22Rv1 (cell line): Measurements from ENCODE around the gene CNFN.
A peak's percentile ranks its signal among the peaks of the same experiment; 100 is the strongest.

Experiments
- H3K27ac ChIP-seq: fragments of 450-650 bp; 2 replicates; pipeline ENCODE4 v1.5.1; 2017
- ZFX ChIP-seq: fragments of 450-650 bp; IDR thresholded peaks from 2 replicates; pipeline ENCODE4 v1.6.1; 2017; ENCODE audit warnings: antibody characterized with exemption, borderline replicate concordance
- TF ChIP-seq, protein P1 (sequence below): fragments of 450-650 bp; IDR thresholded peaks from 2 replicates; pipeline ENCODE4 v1.5.1; 2017; ENCODE audit warnings: mild to moderate bottlenecking

Gene CNFN

DNA sequence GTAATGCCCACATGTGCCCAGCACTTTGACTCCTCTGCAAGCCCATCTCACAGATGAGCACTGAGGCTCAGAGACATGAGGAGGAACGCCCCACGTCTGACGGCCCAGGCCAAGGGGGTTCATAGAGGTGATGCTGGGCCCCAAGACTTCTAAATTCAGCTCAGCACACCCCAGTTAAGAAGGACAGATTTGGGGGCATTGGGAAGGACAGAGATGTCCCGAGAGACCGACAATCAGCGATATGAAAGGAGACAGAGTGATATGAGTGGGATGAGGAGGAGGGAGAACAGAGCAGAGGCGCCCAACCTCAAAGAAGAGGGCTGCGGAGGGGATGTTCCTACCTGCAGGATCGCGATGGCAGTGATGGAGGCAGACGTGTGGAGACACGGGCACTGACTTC is at the start of gene CNFN:
CNFN (minus strand) TSS at position 399 of the 400 bp plus-strand sequence. CDS start 1,260 bp downstream, outside the sequence.
- no peak within 1 kb of the TSS for H3K27ac ChIP-seq
- no peak for TF ChIP-seq ZFX
- TF ChIP-seq, protein P1, sequence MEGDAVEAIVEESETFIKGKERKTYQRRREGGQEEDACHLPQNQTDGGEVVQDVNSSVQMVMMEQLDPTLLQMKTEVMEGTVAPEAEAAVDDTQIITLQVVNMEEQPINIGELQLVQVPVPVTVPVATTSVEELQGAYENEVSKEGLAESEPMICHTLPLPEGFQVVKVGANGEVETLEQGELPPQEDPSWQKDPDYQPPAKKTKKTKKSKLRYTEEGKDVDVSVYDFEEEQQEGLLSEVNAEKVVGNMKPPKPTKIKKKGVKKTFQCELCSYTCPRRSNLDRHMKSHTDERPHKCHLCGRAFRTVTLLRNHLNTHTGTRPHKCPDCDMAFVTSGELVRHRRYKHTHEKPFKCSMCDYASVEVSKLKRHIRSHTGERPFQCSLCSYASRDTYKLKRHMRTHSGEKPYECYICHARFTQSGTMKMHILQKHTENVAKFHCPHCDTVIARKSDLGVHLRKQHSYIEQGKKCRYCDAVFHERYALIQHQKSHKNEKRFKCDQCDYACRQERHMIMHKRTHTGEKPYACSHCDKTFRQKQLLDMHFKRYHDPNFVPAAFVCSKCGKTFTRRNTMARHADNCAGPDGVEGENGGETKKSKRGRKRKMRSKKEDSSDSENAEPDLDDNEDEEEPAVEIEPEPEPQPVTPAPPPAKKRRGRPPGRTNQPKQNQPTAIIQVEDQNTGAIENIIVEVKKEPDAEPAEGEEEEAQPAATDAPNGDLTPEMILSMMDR, result no peak

DNA sequence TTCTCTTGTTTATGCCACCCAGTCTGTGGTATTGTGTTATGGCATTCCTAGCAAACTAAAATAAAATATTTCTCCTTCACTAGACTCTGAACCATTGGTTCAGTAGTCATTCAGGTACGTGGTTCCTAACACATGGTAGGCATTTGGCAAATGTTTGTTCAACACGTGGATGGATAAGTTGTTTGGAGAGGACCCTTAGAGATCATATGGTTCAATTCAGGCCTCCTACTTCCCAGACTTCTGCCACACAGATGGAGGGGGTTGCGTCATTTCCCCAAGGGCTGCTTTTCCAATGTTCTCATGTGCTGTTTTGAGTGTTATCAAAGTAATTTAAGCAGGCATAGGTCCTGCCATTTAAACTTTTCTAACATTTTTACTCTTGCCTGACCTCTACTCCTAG is 45.9 kb upstream of the CNFN start:
- no peak overlapping the region for H3K27ac ChIP-seq
- TF ChIP-seq, protein P1, result no peak
- no peak for TF ChIP-seq ZFX

GRCh38 chr19:42435316-42435715 is 45.2 kb upstream of the CNFN start:
- H3K27ac ChIP-seq, result no peak overlapping the region
- TF ChIP-seq, protein P1, result no peak
- TF ChIP-seq ZFX, result no peak

DNA sequence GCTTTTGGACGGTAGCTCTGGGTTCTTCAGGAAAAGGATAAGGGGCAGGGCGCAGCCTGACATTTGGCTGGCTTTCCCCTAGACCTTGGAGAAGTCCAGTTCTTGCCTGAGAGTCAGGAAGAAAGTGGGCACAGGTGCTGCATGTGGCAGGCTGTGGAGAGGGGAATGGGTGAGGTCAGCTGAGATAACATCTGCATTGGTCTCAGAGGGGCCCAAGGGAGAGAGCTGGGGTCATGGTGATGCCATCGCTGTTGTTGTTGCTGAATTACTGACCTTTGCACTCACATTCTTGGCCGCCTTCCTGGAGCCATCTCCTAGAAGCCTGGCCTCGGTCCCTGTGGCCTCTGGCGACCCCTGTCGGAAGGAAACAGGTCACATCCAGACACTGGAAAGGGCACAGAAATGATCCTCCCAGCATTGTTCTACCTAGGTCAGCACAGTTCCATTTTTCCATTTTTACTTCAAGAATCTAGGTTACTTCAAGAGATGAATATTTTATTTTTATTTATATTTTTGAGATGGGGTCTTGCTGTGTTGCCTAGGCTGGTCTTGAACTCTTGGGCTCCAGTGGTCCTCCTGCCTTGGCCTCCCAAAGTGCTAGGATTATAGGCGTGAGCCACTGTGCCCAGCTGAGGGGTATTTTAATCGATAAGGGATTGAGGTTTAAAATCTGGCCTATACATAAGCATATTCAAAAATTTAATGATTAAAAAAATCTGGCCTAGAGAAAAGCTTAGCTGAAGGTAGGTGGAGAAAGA is 43.6 kb upstream of the CNFN start:
- H3K27ac ChIP-seq, result peak overlapping the region; percentile 50
- TF ChIP-seq, protein P1, result peak; percentile 95
- no peak for TF ChIP-seq ZFX

GRCh38 chr19:42431486-42431885 is 41.4 kb upstream of the CNFN start:
- TF ChIP-seq, protein P1, result no peak
- TF ChIP-seq ZFX, result no peak

DNA sequence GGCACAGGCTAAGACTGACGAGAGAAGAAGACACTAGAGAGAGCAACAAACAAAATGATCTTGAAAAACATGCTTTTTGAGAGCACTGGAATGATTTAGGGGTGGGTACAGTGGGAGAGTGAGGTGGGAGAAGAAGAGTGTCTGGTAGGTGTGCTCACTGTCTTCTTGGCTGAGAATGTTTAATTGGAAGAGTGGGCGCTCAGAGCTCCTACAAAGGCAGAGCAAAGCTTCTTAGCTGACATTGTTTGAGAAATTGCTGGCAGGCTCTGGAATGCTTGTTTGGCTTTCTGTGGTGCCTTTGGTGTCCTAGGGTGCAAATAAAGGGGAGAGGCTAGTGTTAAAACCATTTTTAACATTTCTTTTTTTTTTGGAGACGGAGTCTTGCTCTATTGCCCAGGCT is 38.6 kb upstream of the CNFN start:
- H3K27ac ChIP-seq, result no peak overlapping the region
- no peak for TF ChIP-seq ZFX
- TF ChIP-seq, protein P1, result no peak

More at GRCh38 chr19:42431486-42431885, 41.4 kb upstream of the CNFN start:
- no peak overlapping the region for H3K27ac ChIP-seq

- no peak within 1 kb of the TSS for H3K27ac ChIP-seq
Measured at GRCh38 chr19:42427313-42427712, 37.2 kb upstream of the CNFN start, which contains the start of gene LIPE. LIPE (minus strand) TSS chr19:42427388; CDS start chr19:42427149, 239 bp downstream.

More at GRCh38 chr19:42427313-42427712, 37.2 kb upstream of the CNFN start, which contains the start of gene LIPE:
- no peak for TF ChIP-seq ZFX
- TF ChIP-seq, protein P1, result no peak
